Spleen (tissue), 11 donors: ENCODE measurements around the gene KCNQ5. TPM values are rescaled to one million over a fixed set of nuclear protein-coding genes. Genes with fewer than 3 reads are reported as not detected.

Experiments
- DNase-seq: peaks from one replicate; pipeline ENCODE4 v3.0.0-alpha.2; 2020
- H3K27ac ChIP-seq, 8 donors: fragments of 200-600 bp; sonication (generic) in 7 of 8; 1 replicate in 4 of 8; 2 replicates in 4 of 8; pipeline versions ENCODE4 v1.5.0 to v1.8.0; 2016 to 2021; ENCODE audit warnings: inconsistent platforms in 4 of 8, mild to moderate bottlenecking in 4 of 8, moderate library complexity in 1 of 8
- H3K27me3 ChIP-seq, 7 donors: fragments of 200-600 bp; sonication (generic) in 6 of 7; replicated peaks in 1 of 7; 1 replicate in 4 of 7; 2 replicates in 3 of 7; pipeline versions ENCODE4 v1.5.0 to v1.8.0; 2016 to 2021; ENCODE audit warnings: inconsistent platforms in 3 of 7, mild to moderate bottlenecking in 1 of 7
- H3K36me3 ChIP-seq, 6 donors: fragments of 200-600 bp; sonication (generic) in 5 of 6; 1 replicate in 4 of 6; 2 replicates in 2 of 6; pipeline versions ENCODE4 v1.5.0 to v1.8.0; 2016 to 2021; ENCODE audit warnings: inconsistent platforms in 2 of 6
- H3K4me1 ChIP-seq, 6 donors: fragments of 200-600 bp; sonication (generic) in 5 of 6; 1 replicate in 3 of 6; 2 replicates in 3 of 6; pipeline versions ENCODE4 v1.5.0 to v1.8.0; 2016 to 2021; ENCODE audit warnings: inconsistent platforms in 3 of 6
- H3K4me3 ChIP-seq, 8 donors: fragments of 200-600 bp; sonication (generic) in 7 of 8; 1 replicate in 4 of 8; 2 replicates in 4 of 8; pipeline versions ENCODE4 v1.5.0 to v1.8.0; 2016 to 2021; ENCODE audit warnings: inconsistent platforms in 4 of 8, mild to moderate bottlenecking in 4 of 8, moderate library complexity in 2 of 8
- H3K9me3 ChIP-seq, 8 donors: fragments of 200-600 bp; sonication (generic) in 7 of 8; 1 replicate in 4 of 8; 2 replicates in 4 of 8; pipeline versions ENCODE4 v1.5.0 to v1.8.0; 2016 to 2021; ENCODE audit warnings: inconsistent platforms in 4 of 8
- POLR2A ChIP-seq, 3 donors: fragments of 450-650 bp; IDR thresholded peaks; one replicate each; pipeline ENCODE4 v1.5.1; 2017; ENCODE audit warnings: antibody characterized with exemption in 3 of 3, mild to moderate bottlenecking in 1 of 3
- POLR2AphosphoS5 ChIP-seq, 3 donors: sonication (generic); formaldehyde crosslinking; IDR thresholded peaks; one replicate each; pipeline ENCODE4 v1.5.1; 2017; ENCODE audit warnings: antibody characterized with exemption in 3 of 3
- WGBS, 5 donors: extraction: QIAGEN DNeasy Blood & Tissue Kit in 3 of 5; methylation state at CpG; one replicate each; pipeline versions ENCODE4 v1.1.5 to v1.1.7; 2013 to 2018; 5-methylcytosine and 5-hydroxymethylcytosine counted together
- intact Hi-C: fragments of 100-400 bp; cut with DNase I; formaldehyde crosslinking; loops from one replicate; pipeline ENCODE4 v1.15.0; 2023; ENCODE audit warnings: low total_unique reads
- polyA plus RNA-seq, 3 donors: library from polyadenylated mRNA; stranded (reverse); fragments of 200-250 nt; gene quantifications; one replicate each; pipeline ENCODE4 v1.2.1, GENCODE V29; 2013
- total RNA-seq, 7 donors: library from RNA; depleted of rRNA in 3 of 7; stranded (reverse); fragments of >200 nt in 3 of 7; fragmentation: NEBNext Ultra II Directional in 4 of 7; extraction: Animal tissue kit (Norgen Biotek cat#: 25700) in 4 of 7; gene quantifications; one replicate each; pipeline versions ENCODE4 v1.1.0 to v1.2.1, GENCODE V29; 2016 to 2021
- TF ChIP-seq, protein P1 (sequence below), 11 experiments: fragments of 200-600 bp in 7 of 11; fragments of 450-650 bp in 4 of 11; sonication (generic) in 4 of 11; IDR thresholded peaks in 8 of 11; conservative IDR thresholded peaks in 3 of 11; 1 replicate in 7 of 11; 2 replicates in 4 of 11; pipeline versions ENCODE4 v1.4.0 to v1.8.0; 2016 to 2021; ENCODE audit warnings: antibody characterized with exemption in 11 of 11, inconsistent platforms in 4 of 11, mild to moderate bottlenecking in 1 of 11
- donor health status: healthy with polysubstance abuse.
- donor health status: DM: no; HTN: no; CAD: no; lungs with moderate emphysema.
- donor health status: DM: no; HTN: no; CAD: no.
- donor health status: Bipolar disorder and iron deficiency.
- donor health status: healthy.
- donor health status: DM: no; HTN: no; CAD: no.
- donor health status: DM: yes; HTN: yes; CAD: no.

KCNQ5 gene
- total and polyA plus RNA-seq, 10 donors: 1.3 to 8.7 (median 4.4) TPM

DNA sequence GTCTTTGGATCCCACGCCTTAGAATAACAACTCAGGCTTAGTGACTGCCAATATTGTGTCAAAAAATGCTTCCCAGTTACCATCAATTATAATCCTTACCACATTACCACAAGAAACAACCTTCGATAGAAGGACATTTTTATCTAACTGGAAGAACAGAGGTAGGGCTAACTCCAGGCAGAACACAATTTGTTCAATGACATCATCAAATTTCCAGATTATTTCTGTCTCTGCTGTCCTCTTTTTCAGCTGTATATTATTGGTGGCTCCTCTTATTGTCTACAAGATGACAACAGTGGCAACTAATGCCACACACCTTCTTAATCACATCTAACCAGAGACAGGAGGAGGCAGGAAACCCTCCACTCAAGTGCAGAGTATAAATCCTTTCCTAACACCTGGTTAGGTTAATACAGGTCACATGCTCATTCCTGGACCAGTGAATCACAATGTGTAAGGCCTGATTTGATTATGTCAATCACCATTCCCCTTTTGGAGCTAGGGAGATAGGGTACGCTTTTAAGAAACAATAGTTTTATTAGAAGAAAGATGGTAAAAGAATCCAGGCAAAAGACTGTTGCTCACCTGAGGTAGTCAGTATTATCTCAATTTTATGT lies 585.5 kb downstream of the KCNQ5 start:
- no peak overlapping the region for H3K27ac ChIP-seq
- WGBS, 5 donors: 79 to 93% (median 87%) methylated on average over 3 of the region's 3 CpGs
- no peaks in the 10 kb centered on the region for H3K27me3 ChIP-seq
- intact Hi-C loops: no loop called here
- no peaks in the 10 kb centered on the region for H3K36me3 ChIP-seq
- no peak for TF ChIP-seq POLR2A (IDR thresholded peaks at IDR 0.05)
- TF ChIP-seq POLR2AphosphoS5 (IDR thresholded peaks at IDR 0.05): no peak
- TF ChIP-seq, protein P1, sequence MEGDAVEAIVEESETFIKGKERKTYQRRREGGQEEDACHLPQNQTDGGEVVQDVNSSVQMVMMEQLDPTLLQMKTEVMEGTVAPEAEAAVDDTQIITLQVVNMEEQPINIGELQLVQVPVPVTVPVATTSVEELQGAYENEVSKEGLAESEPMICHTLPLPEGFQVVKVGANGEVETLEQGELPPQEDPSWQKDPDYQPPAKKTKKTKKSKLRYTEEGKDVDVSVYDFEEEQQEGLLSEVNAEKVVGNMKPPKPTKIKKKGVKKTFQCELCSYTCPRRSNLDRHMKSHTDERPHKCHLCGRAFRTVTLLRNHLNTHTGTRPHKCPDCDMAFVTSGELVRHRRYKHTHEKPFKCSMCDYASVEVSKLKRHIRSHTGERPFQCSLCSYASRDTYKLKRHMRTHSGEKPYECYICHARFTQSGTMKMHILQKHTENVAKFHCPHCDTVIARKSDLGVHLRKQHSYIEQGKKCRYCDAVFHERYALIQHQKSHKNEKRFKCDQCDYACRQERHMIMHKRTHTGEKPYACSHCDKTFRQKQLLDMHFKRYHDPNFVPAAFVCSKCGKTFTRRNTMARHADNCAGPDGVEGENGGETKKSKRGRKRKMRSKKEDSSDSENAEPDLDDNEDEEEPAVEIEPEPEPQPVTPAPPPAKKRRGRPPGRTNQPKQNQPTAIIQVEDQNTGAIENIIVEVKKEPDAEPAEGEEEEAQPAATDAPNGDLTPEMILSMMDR (IDR thresholded peaks at IDR 0.05 in 8 of 11, conservative IDR thresholded peaks at IDR 0.05 in 3 of 11): no peak
- H3K4me1 ChIP-seq: no peaks in the 10 kb centered on the region
- H3K4me3 ChIP-seq: no peak overlapping the region
- no peak for DNase-seq
- H3K9me3 ChIP-seq: no peaks in the 10 kb centered on the region

DNA sequence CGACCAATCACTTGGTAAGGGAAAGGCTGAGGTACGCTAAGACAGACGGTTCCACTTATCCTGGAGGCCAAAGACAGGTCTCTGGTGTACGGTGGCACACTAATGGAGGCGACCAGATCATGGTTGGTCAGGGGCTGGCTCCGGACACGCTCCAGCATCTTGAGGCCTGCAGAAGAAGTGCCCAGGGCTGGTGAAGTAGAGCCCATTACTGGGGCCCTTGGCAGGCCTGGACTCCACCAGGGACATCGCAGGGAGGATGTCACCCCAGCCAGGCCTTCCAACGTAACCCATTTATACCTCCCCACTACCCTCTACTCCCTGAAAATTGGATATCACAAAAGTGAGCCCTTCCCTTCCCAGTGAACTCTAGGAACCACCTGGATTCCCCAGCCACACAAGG lies 587.3 kb downstream of the KCNQ5 start:
- H3K36me3 ChIP-seq: no peaks in the 10 kb centered on the region
- H3K4me1 ChIP-seq: no peaks in the 10 kb centered on the region
- no peaks in the 10 kb centered on the region for H3K27me3 ChIP-seq
- 57 to 94% (median 78%) methylated on average over 8 to 9 of the region's 9 CpGs for WGBS, 5 donors
- H3K27ac ChIP-seq: no peak overlapping the region
- H3K9me3 ChIP-seq: no peaks in the 10 kb centered on the region
- no peak for TF ChIP-seq POLR2A (IDR thresholded peaks at IDR 0.05)
- intact Hi-C loops: no loop called here
- no peak for DNase-seq
- H3K4me3 ChIP-seq: no peak overlapping the region

DNA sequence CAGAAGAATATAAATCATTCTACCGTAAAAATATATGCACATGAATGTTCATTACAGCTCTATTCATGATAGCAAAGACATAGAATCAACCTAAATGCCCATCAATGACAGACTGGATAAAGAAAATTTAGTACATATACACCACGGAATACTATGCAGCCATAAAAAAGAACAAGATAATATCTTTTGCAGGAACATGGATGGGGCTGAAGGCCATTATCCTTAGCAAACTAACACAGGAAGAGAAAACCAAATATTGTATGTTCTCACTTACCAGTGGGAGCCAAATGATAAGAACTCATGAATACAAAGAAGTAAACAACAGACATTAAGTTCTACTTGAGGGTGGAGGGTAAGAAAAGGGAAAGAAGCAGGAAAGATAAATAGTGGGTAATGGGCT lies 595.0 kb downstream of the KCNQ5 start:
- TF ChIP-seq POLR2A (IDR thresholded peaks at IDR 0.05): no peak
- TF ChIP-seq POLR2AphosphoS5 (IDR thresholded peaks at IDR 0.05): no peak
- TF ChIP-seq, protein P1 (IDR thresholded peaks at IDR 0.05 in 8 of 11, conservative IDR thresholded peaks at IDR 0.05 in 3 of 11): no peak
- Histone ChIP-seq H3K27ac (no peak overlapping the region), H3K4me1 (no peaks in the 10 kb centered on the region), H3K36me3 (no peaks in the 10 kb centered on the region), H3K4me3 (no peak overlapping the region), H3K27me3 (peaks cover 0 to 2% (median 0%) of the 10 kb centered on the region in 7 donors), H3K9me3 (peaks cover 0 to 6% (median 0%) of the 10 kb centered on the region in 8 donors)
- WGBS, 5 donors: 92 to 97% (median 95%) methylated on average over 2 of the region's 2 CpGs
- intact Hi-C loops: no loop called here
- DNase-seq: no peak

DNA sequence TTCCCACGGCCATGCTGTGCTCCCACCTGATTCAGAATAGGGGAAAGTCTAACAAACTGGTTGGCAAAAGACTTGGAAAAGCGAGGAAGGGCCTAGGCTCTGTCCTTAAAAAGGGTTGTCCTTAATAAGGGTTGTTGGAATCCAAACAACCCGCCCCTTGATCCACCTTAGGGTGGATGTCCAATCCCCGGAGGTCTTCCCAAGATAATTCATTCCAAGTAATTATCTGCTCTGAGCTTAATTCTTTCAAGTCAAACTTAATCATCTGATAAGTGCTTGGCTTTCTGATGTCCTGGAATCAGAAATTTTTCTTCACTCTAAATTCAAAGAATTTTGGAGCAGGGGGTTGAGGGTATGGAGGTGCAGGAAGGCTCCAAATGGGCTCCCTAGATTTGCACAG lies 603.5 kb downstream of the KCNQ5 start, which contains the start of gene KHDC1L:
Gene KHDC1L (minus strand): TSS at position 101 of the 400 bp plus-strand sequence. CDS start 88 bp downstream, at position 13.
- WGBS, 5 donors: 81 to 93% (median 87%) methylated on average over 4 of the region's 4 CpGs
- Histone ChIP-seq H3K4me3 (no peak within 1 kb of the TSS), H3K9me3 (no peaks in the 10 kb centered on the region), H3K27me3 (peaks cover 0 to 3% (median 0%) of the 10 kb centered on the region in 7 donors), H3K36me3 (no peaks in the 10 kb centered on the region), H3K27ac (no peak within 1 kb of the TSS), H3K4me1 (no peaks in the 10 kb centered on the region)
- intact Hi-C loops: no loop called here
- no peak for DNase-seq
- TF ChIP-seq, protein P1 (IDR thresholded peaks at IDR 0.05 in 8 of 11, conservative IDR thresholded peaks at IDR 0.05 in 3 of 11): no peak
- no peak for TF ChIP-seq POLR2AphosphoS5 (IDR thresholded peaks at IDR 0.05)
- TF ChIP-seq POLR2A (IDR thresholded peaks at IDR 0.05): no peak
